ENCODE data around the gene ATP2A1. TPM values are rescaled to one million over a fixed set of nuclear protein-coding genes. Genes with fewer than 3 reads are reported as not detected.

Gene ATP2A1
- total and polyA plus RNA-seq, 3 experiments from 2014 or later: 1.9 to 2.1 TPM; not detected in 1

- no peaks in the 10 kb centered on the region for H3K9me3 ChIP-seq (ENCODE audit: low read length)
- Mint-ChIP-seq H3K27me3 (no peaks in the 10 kb centered on the region), H3K4me3 (peak overlapping the region in 1 of 7 donors; percentile 34), H3K27ac (peak overlapping the region in 3 of 8 donors; percentile 50 to 93 (median 66)), H3K9me3 (no peaks in the 10 kb centered on the region), H3K36me3 (peaks cover 0 to 47% (median 8%) of the 10 kb centered on the region in 3 donors), H3K4me1 (peaks cover 0 to 2% (median 0%) of the 10 kb centered on the region in 3 donors)
- ChIA-PET POLR2A (interaction anchor here (0.6 to 1.4 kb wide), 3 partner anchors 10 to 1857 kb away, joined by 3 to 5 read pairs (median 5); partner anchors contain the start of gene SH2B1), CTCF (interaction anchor here (0.9 to 5.1 kb wide), 6 partner anchors 11 to 76 kb away, joined by 3 to 34 read pairs (median 4); partner anchors contain the start of genes NFATC2IP, SH2B1 and TUFM)
- H3K27me3 ChIP-seq (ENCODE audit: insufficient read depth, low read length, poor library complexity, severe bottlenecking): no peaks in the 10 kb centered on the region
- peak; percentile 49 to 74 (median 53) for DNase-seq
- peaks cover 14% of the 10 kb centered on the region for H3K36me3 ChIP-seq (ENCODE audit: insufficient read depth, low read length)
- H3K4me3 ChIP-seq (ENCODE audit: low read length): no peak overlapping the region
- H3K27ac ChIP-seq (ENCODE audit: low read depth, low read length): no peak overlapping the region
- H3K4me1 ChIP-seq (ENCODE audit: insufficient read depth, low read length): no peaks in the 10 kb centered on the region
Observed at GRCh38 chr16:28873543-28874201, 4.6 kb upstream of the ATP2A1 start.

- Mint-ChIP-seq H3K9me3 (no peaks in the 10 kb centered on the region), H3K27me3 (no peaks in the 10 kb centered on the region), H3K4me3 (no peak overlapping the region), H3K4me1 (peaks cover 4 to 9% (median 4%) of the 10 kb centered on the region in 3 donors), H3K36me3 (peaks cover 0 to 40% (median 7%) of the 10 kb centered on the region in 3 donors), H3K27ac (peak overlapping the region in 2 of 8 donors; percentile 32 to 35)
- H3K4me3 ChIP-seq (ENCODE audit: low read length): no peak overlapping the region
- CTCF ChIA-PET: interaction anchor here (0.8 to 5.1 kb wide), 8 partner anchors 11 to 76 kb away, joined by 3 to 34 read pairs (median 3); partner anchors contain the start of genes NFATC2IP, SH2B1 and TUFM
- no peak overlapping the region for H3K27ac ChIP-seq (ENCODE audit: low read depth, low read length)
- no peaks in the 10 kb centered on the region for H3K9me3 ChIP-seq (ENCODE audit: low read length)
- peaks cover 6% of the 10 kb centered on the region for H3K4me1 ChIP-seq (ENCODE audit: insufficient read depth, low read length)
- DNase-seq: no peak
- H3K27me3 ChIP-seq (ENCODE audit: insufficient read depth, low read length, poor library complexity, severe bottlenecking): no peaks in the 10 kb centered on the region
- POLR2A ChIA-PET: interaction anchor here (0.7 to 1.4 kb wide), 2 partner anchors 11 to 30 kb away, joined by 5 to 6 read pairs; partner anchors contain the start of gene SH2B1
- H3K36me3 ChIP-seq (ENCODE audit: insufficient read depth, low read length): peaks cover 8% of the 10 kb centered on the region
Observed at GRCh38 chr16:28874406-28874805, 3.9 kb upstream of the ATP2A1 start.

- Mint-ChIP-seq H3K27me3 (no peaks in the 10 kb centered on the region), H3K9me3 (no peaks in the 10 kb centered on the region), H3K4me3 (no peak overlapping the region), H3K36me3 (peaks cover 0 to 31% (median under 1%) of the 10 kb centered on the region in 3 donors), H3K27ac (peak overlapping the region in 1 of 8 donors; percentile 10), H3K4me1 (peaks cover 5 to 11% (median 5%) of the 10 kb centered on the region in 3 donors)
- Histone ChIP-seq H3K4me1 (ENCODE audit: insufficient read depth, low read length) (peaks cover 10% of the 10 kb centered on the region), H3K9me3 (ENCODE audit: low read length) (no peaks in the 10 kb centered on the region), H3K27me3 (ENCODE audit: insufficient read depth, low read length, poor library complexity, severe bottlenecking) (no peaks in the 10 kb centered on the region), H3K27ac (ENCODE audit: low read depth, low read length) (no peak overlapping the region), H3K4me3 (ENCODE audit: low read length) (no peak overlapping the region), H3K36me3 (ENCODE audit: insufficient read depth, low read length) (no peaks in the 10 kb centered on the region)
- DNase-seq: no peak
- ChIA-PET POLR2A (interaction anchor here (0.7 kb wide), 1 partner anchor 29 kb away, joined by 6 read pairs; no protein-coding TSS in a partner anchor), CTCF (interaction anchor here (0.8 to 1.3 kb wide), 5 partner anchors 13 to 72 kb away, joined by 3 to 7 read pairs (median 3); no protein-coding TSS in a partner anchor)
Observed at GRCh38 chr16:28875134-28876018, 2.9 kb upstream of the ATP2A1 start.

GRCh38 chr16:28876019-28876659, 2.1 kb upstream of the ATP2A1 start:
- H3K4me3 ChIP-seq (ENCODE audit: low read length): no peak overlapping the region

GRCh38 chr16:28876973-28877654, 1.2 kb upstream of the ATP2A1 start:
- peak overlapping the region in 1 of 7 donors; percentile 30 for H3K4me3 Mint-ChIP-seq
- Histone ChIP-seq H3K4me1 (ENCODE audit: insufficient read depth, low read length) (peaks cover 14% of the 10 kb centered on the region), H3K36me3 (ENCODE audit: insufficient read depth, low read length) (no peaks in the 10 kb centered on the region), H3K27ac (ENCODE audit: low read depth, low read length) (no peak overlapping the region), H3K4me3 (ENCODE audit: low read length) (no peak overlapping the region), H3K27me3 (ENCODE audit: insufficient read depth, low read length, poor library complexity, severe bottlenecking) (no peaks in the 10 kb centered on the region), H3K9me3 (ENCODE audit: low read length) (no peaks in the 10 kb centered on the region)
- DNase-seq: no peak
- H3K27me3 Mint-ChIP-seq: no peaks in the 10 kb centered on the region
- ChIA-PET POLR2A (no interaction called here), CTCF (interaction anchor here (1.0 kb wide), 1 partner anchor 68 kb away, joined by 3 read pairs; no protein-coding TSS in a partner anchor)
- peaks cover 12 to 18% (median 14%) of the 10 kb centered on the region in 3 donors for H3K4me1 Mint-ChIP-seq
- peaks cover 0 to 18% (median 0%) of the 10 kb centered on the region in 3 donors for H3K36me3 Mint-ChIP-seq
- H3K9me3 Mint-ChIP-seq: no peaks in the 10 kb centered on the region
- H3K27ac Mint-ChIP-seq: peak overlapping the region in 1 of 8 donors; percentile 58

More at GRCh38 chr16:28876019-28876659, 2.1 kb upstream of the ATP2A1 start:
- Mint-ChIP-seq H3K4me3 (peak overlapping the region in 1 of 7 donors; percentile 30), H3K4me1 (peaks cover 10 to 16% (median 12%) of the 10 kb centered on the region in 3 donors), H3K27ac (peak overlapping the region in 1 of 8 donors; percentile 10), H3K27me3 (no peaks in the 10 kb centered on the region), H3K36me3 (peaks cover 0 to 24% (median 0%) of the 10 kb centered on the region in 3 donors), H3K9me3 (no peaks in the 10 kb centered on the region)
- Histone ChIP-seq H3K27ac (ENCODE audit: low read depth, low read length) (no peak overlapping the region), H3K27me3 (ENCODE audit: insufficient read depth, low read length, poor library complexity, severe bottlenecking) (no peaks in the 10 kb centered on the region), H3K9me3 (ENCODE audit: low read length) (no peaks in the 10 kb centered on the region), H3K36me3 (ENCODE audit: insufficient read depth, low read length) (no peaks in the 10 kb centered on the region), H3K4me1 (ENCODE audit: insufficient read depth, low read length) (peaks cover 14% of the 10 kb centered on the region)
- ChIA-PET POLR2A (no interaction called here), CTCF (interaction anchor here (1.3 kb wide), 1 partner anchor 69 kb away, joined by 7 read pairs; no protein-coding TSS in a partner anchor)
- DNase-seq: no peak

GRCh38 chr16:28877655-28878000, 660 bp upstream of the ATP2A1 start:
- no peak overlapping the region for H3K27ac ChIP-seq (ENCODE audit: low read depth, low read length)
- no peaks in the 10 kb centered on the region for H3K36me3 ChIP-seq (ENCODE audit: insufficient read depth, low read length)
- Mint-ChIP-seq H3K27ac (no peak overlapping the region), H3K36me3 (peaks cover 0 to 13% (median 0%) of the 10 kb centered on the region in 3 donors), H3K9me3 (no peaks in the 10 kb centered on the region), H3K27me3 (no peaks in the 10 kb centered on the region), H3K4me1 (peaks cover 12 to 18% (median 14%) of the 10 kb centered on the region in 3 donors), H3K4me3 (peak overlapping the region in 3 of 7 donors; percentile 45 to 55 (median 50))
- no peak for DNase-seq
- POLR2A ChIA-PET: no interaction called here
- H3K4me3 ChIP-seq (ENCODE audit: low read length): no peak overlapping the region
- no peaks in the 10 kb centered on the region for H3K27me3 ChIP-seq (ENCODE audit: insufficient read depth, low read length, poor library complexity, severe bottlenecking)
- H3K4me1 ChIP-seq (ENCODE audit: insufficient read depth, low read length): peaks cover 14% of the 10 kb centered on the region
- CTCF ChIA-PET: interaction anchor here (1.0 kb wide), 1 partner anchor 67 kb away, joined by 3 read pairs; no protein-coding TSS in a partner anchor
- no peaks in the 10 kb centered on the region for H3K9me3 ChIP-seq (ENCODE audit: low read length)
